NCI-H1436 treated with DMSO at 0.1 percent for 48 hours (cell line): ENCODE data around the gene SREBF2.

Experiments used
- DNase-seq: peaks from one replicate; lab custom pipeline; 2025; lab: John Stamatoyannopoulos, UW

SREBF2 gene

DNA sequence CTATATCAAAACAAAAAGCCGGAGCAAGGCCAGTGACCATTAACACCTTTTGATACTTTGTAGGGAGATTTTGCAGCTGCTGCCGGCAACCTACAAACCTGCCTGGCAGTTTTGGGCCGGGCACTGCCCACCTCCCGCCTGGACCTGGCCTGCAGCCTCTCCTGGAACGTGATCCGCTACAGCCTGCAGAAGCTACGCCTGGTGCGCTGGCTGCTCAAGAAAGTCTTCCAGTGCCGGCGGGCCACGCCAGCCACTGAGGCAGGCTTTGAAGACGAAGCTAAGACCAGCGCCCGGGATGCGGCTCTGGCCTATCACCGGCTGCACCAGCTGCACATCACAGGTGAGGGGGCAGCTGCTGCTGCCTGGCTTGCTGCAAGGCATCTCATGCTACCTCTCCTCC, 47.7 kb downstream of the SREBF2 start:
- DNase-seq, result no peak

DNA sequence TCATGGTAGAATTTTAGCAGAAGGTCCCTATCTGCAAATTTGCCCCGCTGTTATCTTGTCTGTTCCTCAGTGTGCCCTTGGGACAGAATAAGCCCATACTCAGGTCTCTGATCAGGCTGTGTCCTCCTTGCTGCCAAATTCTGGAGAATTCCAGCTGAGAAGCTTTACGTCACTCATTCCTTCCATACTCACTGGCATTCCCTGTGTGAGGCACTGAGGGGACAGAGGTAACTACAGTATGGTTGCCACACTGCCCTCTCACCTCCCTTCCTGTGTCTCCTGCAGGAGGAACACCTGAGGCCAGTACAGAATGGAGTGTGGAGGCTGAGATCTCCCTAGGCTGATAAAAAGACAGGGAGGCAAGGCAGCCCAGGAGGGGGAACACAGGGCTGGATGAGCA, 50.5 kb downstream of the SREBF2 start:
- DNase-seq, result no peak

- DNase-seq, result no peak
Measured at GRCh38 chr22:41885116-41885515, 52.2 kb downstream of the SREBF2 start.

DNA sequence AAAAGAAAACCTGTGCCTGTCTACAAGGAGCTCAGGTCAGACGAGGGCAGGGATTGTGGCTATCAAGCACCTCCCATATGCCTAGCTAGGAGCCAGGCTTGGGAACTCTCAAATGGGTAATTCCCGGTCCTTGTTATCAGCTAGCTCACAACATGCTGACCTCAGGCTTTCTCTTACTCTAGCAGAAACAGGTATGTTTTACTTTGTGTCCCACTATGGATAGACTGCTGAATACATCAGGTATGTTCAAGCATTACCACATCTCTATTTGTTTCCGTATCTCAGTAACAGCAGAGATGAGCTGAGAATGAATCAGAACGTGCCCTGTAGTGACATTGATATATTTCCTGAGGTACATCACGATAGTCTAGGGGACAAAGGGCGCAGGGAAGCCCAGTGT, 52.6 kb downstream of the SREBF2 start:
- DNase-seq, result no peak

GRCh38 chr22:41888627-41889200, 55.8 kb downstream of the SREBF2 start:
- DNase-seq, result no peak

DNA sequence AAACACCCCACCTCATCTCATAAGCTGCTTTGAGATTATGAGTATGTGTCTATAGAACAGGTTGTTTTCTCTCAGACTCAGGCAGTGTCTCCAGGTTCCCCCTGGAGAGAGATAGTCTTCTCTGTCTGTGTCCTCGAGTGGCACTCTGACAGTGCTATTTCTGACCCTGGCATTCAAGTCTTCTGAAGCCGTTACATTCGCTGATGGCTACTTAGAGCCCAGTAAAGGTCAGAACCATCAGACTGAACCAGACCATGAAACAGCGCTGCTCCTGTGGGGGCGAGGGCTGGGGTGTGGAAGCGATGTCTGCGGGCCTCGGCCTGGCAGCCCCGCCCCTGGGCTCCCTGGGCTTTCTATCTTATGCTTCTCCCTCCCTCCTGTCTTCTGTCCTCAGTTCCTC, 58.5 kb downstream of the SREBF2 start:
- no peak for DNase-seq

DNA sequence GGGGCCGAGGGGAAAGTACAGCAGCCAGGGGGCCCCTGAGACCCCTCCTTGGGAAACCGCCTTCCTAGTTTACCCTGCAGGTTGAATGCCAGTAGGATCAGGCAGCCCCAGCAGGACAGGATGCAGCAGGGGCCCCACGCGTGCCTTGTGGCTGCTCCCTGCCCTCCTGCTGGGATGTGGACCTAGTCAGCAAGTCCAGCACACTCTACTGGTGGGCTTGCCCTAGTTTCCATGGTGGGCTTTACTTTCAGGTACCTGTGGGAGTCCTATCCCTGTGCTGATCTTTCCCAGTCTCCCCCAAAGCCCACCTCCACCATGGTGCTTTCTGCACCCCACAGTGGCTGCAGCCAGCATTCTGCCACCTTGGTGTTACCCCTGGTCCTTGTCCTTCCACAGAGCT, 59.8 kb downstream of the SREBF2 start:
- no peak for DNase-seq

- DNase-seq, result no peak
Measured at GRCh38 chr22:41893591-41894375, 60.9 kb downstream of the SREBF2 start.

- no peak for DNase-seq
Measured at GRCh38 chr22:41898645-41899044, 65.7 kb downstream of the SREBF2 start.

DNA sequence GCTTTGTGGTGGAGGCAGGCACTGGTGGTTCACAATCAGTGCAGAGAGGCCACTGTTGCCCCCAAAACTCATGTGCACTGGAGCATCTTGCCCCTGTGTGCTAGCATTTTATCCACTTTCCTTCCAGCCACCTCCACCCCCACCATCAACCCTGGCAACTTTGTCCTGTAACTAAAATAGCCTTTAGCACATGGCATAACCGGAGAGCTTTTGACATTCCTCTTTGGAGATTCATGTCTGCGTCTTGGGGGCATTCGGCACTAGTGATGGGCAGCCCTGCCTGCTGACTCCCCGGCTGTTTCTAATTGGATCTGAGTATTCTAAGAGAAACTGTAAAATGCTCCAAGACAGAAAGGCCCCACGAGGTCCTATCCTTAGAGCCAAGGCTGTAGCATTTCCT, 66.2 kb downstream of the SREBF2 start:
- no peak for DNase-seq

GRCh38 chr22:41899992-41900651, 67.2 kb downstream of the SREBF2 start:
- DNase-seq, result no peak

- no peak for DNase-seq
Measured at GRCh38 chr22:41900652-41901312, 67.9 kb downstream of the SREBF2 start.

DNA sequence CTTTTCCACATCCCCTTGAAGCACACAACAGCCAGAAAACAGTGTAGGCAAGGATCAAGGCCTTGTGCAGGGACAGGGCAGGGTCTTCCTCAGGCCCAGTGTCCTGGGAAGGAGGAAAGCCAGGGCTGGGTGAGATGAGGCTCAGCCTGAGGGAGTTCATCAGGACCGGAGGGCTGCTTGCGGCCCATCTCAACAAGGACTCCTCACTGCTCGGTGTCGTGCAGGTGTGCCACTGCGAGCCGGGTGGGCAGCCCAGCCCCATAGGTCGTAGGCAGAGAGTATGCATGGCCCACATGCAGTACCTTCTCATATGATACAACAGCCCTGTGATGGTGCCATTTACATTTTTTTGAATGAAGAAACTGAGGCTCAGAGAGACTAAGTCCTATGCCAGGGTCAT, 69.1 kb downstream of the SREBF2 start:
- no peak for DNase-seq

GRCh38 chr22:41902932-41903421, 70.1 kb downstream of the SREBF2 start:
- DNase-seq, result no peak

DNA sequence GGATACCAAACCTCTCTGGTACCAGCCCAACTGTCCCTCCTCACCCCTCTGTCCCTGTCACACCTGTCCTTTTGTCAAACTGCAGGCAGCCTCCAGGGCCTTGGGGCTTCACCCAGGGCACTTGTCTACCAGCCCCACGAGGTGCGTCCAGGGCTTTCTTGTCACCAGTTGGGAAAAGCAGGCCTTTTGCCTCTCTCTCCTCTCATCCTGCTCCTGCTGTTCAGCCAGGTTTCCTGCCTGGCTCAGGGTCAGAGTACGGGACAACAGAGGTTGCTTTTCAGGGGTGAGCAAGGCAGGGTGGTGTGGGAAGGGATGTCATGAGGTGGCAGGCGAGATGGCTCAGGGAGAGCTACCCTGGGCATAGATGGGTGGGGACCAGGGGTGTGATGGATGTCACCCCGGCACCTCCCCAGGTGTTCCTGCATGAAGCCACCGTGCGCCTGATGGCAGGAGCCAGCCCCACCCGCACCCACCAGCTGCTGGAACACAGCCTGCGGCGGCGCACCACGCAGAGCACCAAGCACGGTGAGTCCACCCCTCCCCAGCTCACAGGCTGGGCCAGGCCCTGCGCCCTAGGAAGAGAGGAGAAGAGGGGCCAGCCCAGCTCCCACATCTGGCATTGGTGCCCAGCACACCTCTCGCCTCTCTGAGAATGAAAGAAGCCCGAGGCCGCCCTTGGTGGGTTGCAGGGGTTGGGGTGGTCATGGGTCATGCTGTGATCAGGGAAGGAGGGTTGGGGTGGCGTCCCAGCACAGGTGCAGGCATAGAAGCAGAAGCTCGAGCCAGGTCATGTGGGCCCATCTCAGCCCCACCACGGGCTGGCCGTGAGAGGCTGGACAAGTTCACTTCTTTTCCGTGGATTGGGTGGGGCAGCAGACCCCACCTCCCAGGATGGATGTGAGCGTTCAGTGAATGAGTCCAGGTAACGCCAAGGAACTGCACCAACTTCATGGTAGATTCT, 71.8 kb downstream of the SREBF2 start:
- DNase-seq, result no peak

GRCh38 chr22:41905411-41906202, 72.7 kb downstream of the SREBF2 start:
- no peak for DNase-seq

GRCh38 chr22:41906822-41907221, 73.9 kb downstream of the SREBF2 start:
- DNase-seq, result no peak

DNA sequence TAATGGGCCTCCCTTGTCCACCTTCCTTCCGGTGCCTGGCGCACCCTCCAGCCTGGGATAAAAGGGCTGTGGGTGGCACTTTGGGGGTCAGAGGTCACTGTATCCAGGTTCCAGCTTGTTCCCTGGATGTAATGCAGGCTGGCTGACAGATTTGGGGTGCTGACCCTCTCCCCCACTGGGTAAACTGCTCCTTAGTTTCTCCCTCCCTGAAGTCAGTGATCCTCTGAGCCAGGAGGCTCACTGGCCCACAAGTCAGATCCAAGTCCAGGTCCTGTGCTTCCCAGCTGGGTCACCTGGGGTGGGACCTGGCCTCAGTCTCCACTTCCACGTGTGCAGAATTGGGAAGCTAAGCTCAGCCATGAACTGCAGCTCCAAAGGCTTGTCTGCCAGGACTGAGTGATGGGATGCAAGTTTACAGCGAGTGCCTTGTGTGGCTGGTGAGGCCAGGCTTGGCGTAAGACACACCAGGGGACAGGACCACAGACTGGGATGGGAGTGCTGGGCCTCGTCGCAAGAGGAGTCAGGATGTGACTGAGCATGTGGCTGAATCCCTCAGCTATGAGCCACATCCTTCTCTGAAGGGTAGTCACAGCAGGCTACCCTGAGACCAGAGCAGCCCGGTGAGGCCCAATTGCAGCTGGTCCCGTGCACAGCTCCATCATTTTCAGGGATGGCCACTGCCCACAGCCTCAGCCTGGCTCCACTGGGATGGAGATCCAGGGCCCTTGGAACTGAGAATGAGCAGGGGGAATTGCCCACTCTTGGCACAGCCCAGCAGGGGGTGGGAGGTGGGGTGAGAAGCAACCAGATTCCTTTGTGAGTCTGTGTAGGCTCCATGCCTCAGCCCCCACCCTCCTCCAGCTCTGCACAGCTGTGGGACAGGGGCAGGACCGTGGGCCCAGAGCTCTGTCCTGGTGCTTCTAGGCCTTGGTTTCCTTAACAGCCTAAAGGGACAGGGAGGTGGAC, 74.8 kb downstream of the SREBF2 start:
- DNase-seq, result no peak
